ENCODE results near the gene RYK. TPM values are rescaled to one million over a fixed set of nuclear protein-coding genes. Genes with fewer than 3 reads are reported as not detected.

Gene RYK
- total RNA-seq, 1 donor from 2014 or later = 57.6 TPM

- DNase-seq (ENCODE audit: low spot score) = no peak
Observed at GRCh38 chr3:134258761-134259347, 8.2 kb upstream of the RYK start.

GRCh38 chr3:134255404-134255803, 4.7 kb upstream of the RYK start:
- DNase-seq (ENCODE audit: low spot score) = no peak

GRCh38 chr3:134253475-134254226, 3.0 kb upstream of the RYK start:
- no peak for DNase-seq (ENCODE audit: low spot score)

- DNase-seq (ENCODE audit: low spot score) = no peak
Observed at GRCh38 chr3:134252766-134253165, 2.1 kb upstream of the RYK start.

- DNase-seq (ENCODE audit: low spot score) = no peak
Observed at GRCh38 chr3:134251731-134252391, 1.2 kb upstream of the RYK start.

- DNase-seq (ENCODE audit: low spot score) = no peak
Observed at GRCh38 chr3:134249935-134250716, 533 bp downstream of the RYK start.

- no peak for DNase-seq (ENCODE audit: low spot score)
Observed at GRCh38 chr3:134249296-134249841, 1.3 kb downstream of the RYK start.

GRCh38 chr3:134244921-134245320, 5.7 kb downstream of the RYK start:
- DNase-seq (ENCODE audit: low spot score) = no peak

GRCh38 chr3:134242649-134243617, 7.7 kb downstream of the RYK start:
- no peak for DNase-seq (ENCODE audit: low spot score)

- no peak for DNase-seq (ENCODE audit: low spot score)
Observed at GRCh38 chr3:134239538-134239937, 11.1 kb downstream of the RYK start.

GRCh38 chr3:134237454-134238145, 13.1 kb downstream of the RYK start:
- DNase-seq (ENCODE audit: low spot score) = no peak

- no peak for DNase-seq (ENCODE audit: low spot score)
Observed at GRCh38 chr3:134236505-134237170, 14.0 kb downstream of the RYK start.

- no peak for DNase-seq (ENCODE audit: low spot score)
Observed at GRCh38 chr3:134235577-134236076, 15.0 kb downstream of the RYK start.

GRCh38 chr3:134232951-134233350, 17.7 kb downstream of the RYK start:
- no peak for DNase-seq (ENCODE audit: low spot score)

- DNase-seq (ENCODE audit: low spot score) = no peak
Observed at GRCh38 chr3:134232151-134232550, 18.5 kb downstream of the RYK start.

GRCh38 chr3:134231131-134231530, 19.5 kb downstream of the RYK start:
- DNase-seq (ENCODE audit: low spot score) = no peak

- DNase-seq (ENCODE audit: low spot score) = no peak
Observed at GRCh38 chr3:134229038-134229437, 21.6 kb downstream of the RYK start.

- no peak for DNase-seq (ENCODE audit: low spot score)
Observed at GRCh38 chr3:134228479-134228878, 22.2 kb downstream of the RYK start.

GRCh38 chr3:134228035-134228434, 22.6 kb downstream of the RYK start:
- no peak for DNase-seq (ENCODE audit: low spot score)
